Measurements from ENCODE around the gene ARMH4.

Gene ARMH4

DNA sequence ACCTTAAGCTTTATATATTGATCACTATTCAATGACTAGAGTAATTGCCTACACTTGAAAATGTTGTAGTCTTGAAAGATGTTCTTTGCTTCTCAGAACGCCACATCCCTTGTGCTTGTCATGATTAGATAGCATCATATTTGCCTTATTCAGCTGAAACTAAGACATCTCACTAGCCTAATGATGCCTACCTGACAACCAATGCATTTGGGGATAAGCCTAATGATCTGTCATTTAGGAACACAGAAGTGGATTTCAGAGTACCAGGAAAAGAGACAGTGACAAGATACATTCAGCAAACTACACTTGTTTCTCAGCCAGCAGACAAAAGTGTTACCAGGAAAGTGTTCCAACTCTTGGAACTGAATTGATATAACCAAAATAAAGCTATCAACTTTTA lies 83.7 kb downstream of the ARMH4 start:
- no peak overlapping the region for H3K4me3 ChIP-seq (ENCODE audit: low read depth, low read length)
- in situ Hi-C loops (cut with HindIII; ENCODE audit: low sequenced_read_pairs) = loop anchor here (25.0 kb wide), 1 partner anchor 581 kb away; the partner anchor contains the start of gene CCDC198
- TF ChIP-seq CTCF (IDR thresholded peaks at IDR 0.05; ENCODE audit: low read depth, low read length, missing control alignments) = no peak
- no peak for DNase-seq (ENCODE audit: low read depth)

GRCh38 chr14:58066115-58066514 lies 85.9 kb downstream of the ARMH4 start:
- TF ChIP-seq CTCF (IDR thresholded peaks at IDR 0.05; ENCODE audit: low read depth, low read length, missing control alignments) = no peak
- no peak overlapping the region for H3K4me3 ChIP-seq (ENCODE audit: low read depth, low read length)
- DNase-seq (ENCODE audit: low read depth) = no peak
- in situ Hi-C loops (cut with HindIII; ENCODE audit: low sequenced_read_pairs) = loop anchor here (25.0 kb wide), 1 partner anchor 579 kb away; the partner anchor contains the start of gene CCDC198

GRCh38 chr14:58061581-58061980 lies 90.4 kb downstream of the ARMH4 start:
- in situ Hi-C loops (cut with HindIII; ENCODE audit: low sequenced_read_pairs) = loop anchor here (25.0 kb wide), 1 partner anchor 574 kb away; the partner anchor contains the start of gene CCDC198
- H3K4me3 ChIP-seq (ENCODE audit: low read depth, low read length) = no peak overlapping the region
- TF ChIP-seq CTCF (IDR thresholded peaks at IDR 0.05; ENCODE audit: low read depth, low read length, missing control alignments) = no peak
- no peak for DNase-seq (ENCODE audit: low read depth)

DNA sequence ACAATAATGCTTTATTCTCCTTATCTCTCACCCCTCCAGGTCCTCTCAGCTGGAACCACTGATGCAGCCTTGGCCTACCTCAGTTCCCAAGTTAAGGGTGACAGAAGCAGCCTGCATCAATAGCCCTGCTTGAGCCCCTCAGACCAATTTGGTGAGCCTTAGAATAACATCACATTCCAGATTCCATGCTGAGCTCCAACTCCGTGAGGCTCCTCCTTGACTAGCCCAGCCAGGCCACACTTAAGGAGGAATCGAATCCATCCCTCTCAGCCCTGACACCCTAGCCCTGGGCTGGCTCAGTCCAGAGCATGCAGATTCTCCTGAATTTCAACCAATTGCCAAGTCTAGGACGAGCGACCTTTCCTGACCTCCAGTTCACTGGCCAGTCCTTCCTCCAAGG lies 91.1 kb downstream of the ARMH4 start:
- H3K4me3 ChIP-seq (ENCODE audit: low read depth, low read length) = no peak overlapping the region
- in situ Hi-C loops (cut with HindIII; ENCODE audit: low sequenced_read_pairs) = loop anchor here (25.0 kb wide), 1 partner anchor 574 kb away; the partner anchor contains the start of gene CCDC198
- DNase-seq (ENCODE audit: low read depth) = no peak
- TF ChIP-seq CTCF (IDR thresholded peaks at IDR 0.05; ENCODE audit: low read depth, low read length, missing control alignments) = no peak

- DNase-seq (ENCODE audit: low read depth) = no peak
- no peak overlapping the region for H3K4me3 ChIP-seq (ENCODE audit: low read depth, low read length)
- TF ChIP-seq CTCF (IDR thresholded peaks at IDR 0.05; ENCODE audit: low read depth, low read length, missing control alignments) = no peak
- in situ Hi-C loops (cut with HindIII; ENCODE audit: low sequenced_read_pairs) = loop anchor here (25.0 kb wide), 1 partner anchor 573 kb away; the partner anchor contains the start of gene CCDC198
Measured at GRCh38 chr14:58060077-58060476, 91.9 kb downstream of the ARMH4 start.

- no peak overlapping the region for H3K4me3 ChIP-seq (ENCODE audit: low read depth, low read length)
- DNase-seq (ENCODE audit: low read depth) = no peak
- in situ Hi-C loops (cut with HindIII; ENCODE audit: low sequenced_read_pairs) = loop anchor here (25.0 kb wide), 1 partner anchor 572 kb away; the partner anchor contains the start of gene CCDC198
- TF ChIP-seq CTCF (IDR thresholded peaks at IDR 0.05; ENCODE audit: low read depth, low read length, missing control alignments) = no peak
Measured at GRCh38 chr14:58059126-58059525, 92.9 kb downstream of the ARMH4 start.

All from astrocyte of the cerebellum (primary cell).